DOHH2 (cell line): Measurements from ENCODE around the gene DLG1.

Source experiments
- EZH2phosphoT487 ChIP-seq: fragments of 200-600 bp; sonication (generic); IDR thresholded peaks from 2 replicates; pipeline ENCODE4 v1.6.1; 2017; ENCODE audit warnings: borderline replicate concordance, mild to moderate bottlenecking, antibody characterized with exemption, low read length, moderate library complexity, mixed read lengths
- TF ChIP-seq, protein P1 (sequence below): fragments of 200-600 bp; sonication (generic); IDR thresholded peaks from one replicate; pipeline ENCODE4 v1.5.1; 2014; ENCODE audit warnings: antibody characterized with exemption, mild to moderate bottlenecking, low read depth, low read length; ENCODE audit not compliant: poor library complexity, severe bottlenecking

DNA sequence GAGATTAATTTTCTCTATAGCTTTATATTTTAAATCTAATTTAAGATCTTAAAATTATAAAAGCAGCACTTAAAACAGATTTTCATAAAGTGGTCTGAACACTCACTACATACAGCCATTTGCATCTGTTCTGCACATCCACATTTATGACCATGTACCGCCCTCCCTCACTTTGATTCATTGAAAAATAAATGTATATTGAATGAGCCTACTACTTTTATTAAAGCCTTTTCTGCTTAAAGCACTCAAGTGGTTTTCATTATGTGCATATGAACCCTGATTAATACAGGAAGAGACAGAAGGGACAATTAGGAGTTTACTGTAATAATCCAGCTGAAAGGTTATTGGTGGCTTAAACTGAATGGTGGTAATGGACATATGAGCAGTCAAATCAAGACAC lies 129.4 kb downstream of the DLG1 start:
- TF ChIP-seq, protein P1, sequence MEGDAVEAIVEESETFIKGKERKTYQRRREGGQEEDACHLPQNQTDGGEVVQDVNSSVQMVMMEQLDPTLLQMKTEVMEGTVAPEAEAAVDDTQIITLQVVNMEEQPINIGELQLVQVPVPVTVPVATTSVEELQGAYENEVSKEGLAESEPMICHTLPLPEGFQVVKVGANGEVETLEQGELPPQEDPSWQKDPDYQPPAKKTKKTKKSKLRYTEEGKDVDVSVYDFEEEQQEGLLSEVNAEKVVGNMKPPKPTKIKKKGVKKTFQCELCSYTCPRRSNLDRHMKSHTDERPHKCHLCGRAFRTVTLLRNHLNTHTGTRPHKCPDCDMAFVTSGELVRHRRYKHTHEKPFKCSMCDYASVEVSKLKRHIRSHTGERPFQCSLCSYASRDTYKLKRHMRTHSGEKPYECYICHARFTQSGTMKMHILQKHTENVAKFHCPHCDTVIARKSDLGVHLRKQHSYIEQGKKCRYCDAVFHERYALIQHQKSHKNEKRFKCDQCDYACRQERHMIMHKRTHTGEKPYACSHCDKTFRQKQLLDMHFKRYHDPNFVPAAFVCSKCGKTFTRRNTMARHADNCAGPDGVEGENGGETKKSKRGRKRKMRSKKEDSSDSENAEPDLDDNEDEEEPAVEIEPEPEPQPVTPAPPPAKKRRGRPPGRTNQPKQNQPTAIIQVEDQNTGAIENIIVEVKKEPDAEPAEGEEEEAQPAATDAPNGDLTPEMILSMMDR = no peak
- TF ChIP-seq EZH2phosphoT487 = no peak
